ENCODE results near the gene PPFIA4.

The PPFIA4 gene

GRCh38 chr1:203103216-203103615 lies 76.9 kb downstream of the PPFIA4 start:
- DNase-seq (ENCODE audit: low spot score), result no peak

DNA sequence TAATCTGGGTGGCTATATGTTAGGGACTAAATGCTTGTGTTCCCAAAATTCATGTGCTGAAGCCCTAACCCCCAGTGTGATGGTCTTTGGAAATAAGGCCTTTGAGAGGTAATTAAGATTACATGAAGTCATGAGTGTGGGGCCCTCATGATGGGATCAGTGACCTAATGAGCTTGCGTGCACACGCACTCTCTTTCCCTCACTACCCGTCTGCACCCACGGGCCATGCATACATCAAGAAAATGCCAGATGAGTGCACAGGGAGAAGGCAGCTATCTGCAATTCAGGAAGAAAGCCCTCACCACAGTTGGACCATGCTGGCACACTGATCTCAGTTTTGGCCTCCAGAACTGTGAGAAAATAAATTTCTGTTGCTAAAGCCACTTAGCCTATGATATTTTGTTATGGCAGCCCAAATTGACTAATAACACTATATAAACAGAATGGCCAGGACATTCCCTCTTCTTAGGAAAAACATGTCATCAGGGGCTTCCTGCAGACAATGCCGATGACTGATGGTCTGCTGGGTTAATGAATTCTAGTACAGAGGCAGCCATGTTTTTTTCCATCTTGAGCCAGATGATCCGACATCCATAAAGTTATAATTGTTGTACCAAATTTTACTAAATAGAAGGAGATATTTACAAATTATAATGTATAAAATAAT lies 77.7 kb downstream of the PPFIA4 start:
- DNase-seq (ENCODE audit: low spot score), result no peak

DNA sequence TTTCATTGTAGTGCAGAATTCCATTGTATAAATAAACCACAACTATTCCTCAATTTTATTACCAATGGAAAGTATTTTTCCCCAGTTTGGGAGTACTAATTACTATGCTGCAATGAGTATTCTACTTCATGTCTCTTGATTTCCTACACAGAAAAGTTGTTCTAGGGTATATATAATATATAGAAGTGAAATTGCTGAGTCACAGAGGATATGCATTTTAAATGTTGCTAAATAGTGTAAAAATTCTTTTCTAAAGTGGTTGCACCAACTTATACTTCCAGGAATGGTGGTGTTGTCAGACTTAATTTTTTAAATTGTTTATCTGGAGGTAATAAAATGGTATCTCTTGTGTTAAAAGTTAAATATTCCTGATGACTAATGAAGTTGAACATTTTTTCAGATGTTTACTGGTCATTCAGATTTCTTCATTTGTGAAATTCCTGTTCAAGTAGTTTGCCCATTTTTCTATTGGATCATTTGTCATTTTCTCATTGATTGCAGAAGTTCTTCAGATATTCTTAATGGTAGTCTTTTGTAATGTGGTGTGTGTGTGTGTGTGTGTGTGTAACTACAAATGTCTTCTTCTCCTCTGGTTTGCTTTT lies 78.6 kb downstream of the PPFIA4 start:
- DNase-seq (ENCODE audit: low spot score), result no peak

DNA sequence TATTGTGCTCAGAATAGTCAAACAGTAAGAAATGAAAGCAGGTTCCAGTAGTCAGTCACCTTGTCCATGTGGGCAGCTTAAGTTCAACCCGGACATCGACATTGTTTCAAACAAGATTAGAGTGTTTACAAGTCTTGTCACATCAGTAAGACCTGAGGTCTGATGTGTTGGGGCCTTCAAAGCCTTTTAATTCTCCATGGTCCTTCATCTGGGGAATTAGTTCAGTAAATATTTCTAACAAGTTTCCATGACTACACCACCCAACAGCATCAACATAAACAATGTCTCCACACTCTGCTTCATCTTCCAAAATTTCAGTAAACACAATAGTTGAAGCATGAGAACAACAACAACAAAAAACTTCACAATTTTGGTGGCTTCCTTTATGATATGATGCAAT lies 86.2 kb downstream of the PPFIA4 start:
- DNase-seq (ENCODE audit: low spot score), result no peak

DNA sequence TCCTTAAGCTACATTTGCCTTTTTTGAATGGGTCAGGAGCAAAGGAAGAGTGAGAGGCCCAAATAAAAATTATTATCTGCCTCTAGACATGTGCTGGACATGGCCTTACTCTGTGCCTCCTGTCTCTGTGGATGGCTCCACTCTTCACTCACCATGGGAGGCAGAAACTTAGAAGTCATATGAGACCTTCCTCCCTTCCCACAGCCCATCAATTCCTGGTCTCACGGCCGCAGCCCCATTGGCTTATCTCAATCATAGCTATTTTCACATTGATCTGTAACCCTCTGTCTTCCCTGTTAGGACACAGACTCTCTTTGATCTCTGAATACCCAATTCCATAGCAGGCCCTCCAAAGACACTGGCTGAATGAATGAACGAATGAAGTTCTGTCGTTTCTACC lies 87.0 kb downstream of the PPFIA4 start:
- DNase-seq (ENCODE audit: low spot score), result no peak

DNA sequence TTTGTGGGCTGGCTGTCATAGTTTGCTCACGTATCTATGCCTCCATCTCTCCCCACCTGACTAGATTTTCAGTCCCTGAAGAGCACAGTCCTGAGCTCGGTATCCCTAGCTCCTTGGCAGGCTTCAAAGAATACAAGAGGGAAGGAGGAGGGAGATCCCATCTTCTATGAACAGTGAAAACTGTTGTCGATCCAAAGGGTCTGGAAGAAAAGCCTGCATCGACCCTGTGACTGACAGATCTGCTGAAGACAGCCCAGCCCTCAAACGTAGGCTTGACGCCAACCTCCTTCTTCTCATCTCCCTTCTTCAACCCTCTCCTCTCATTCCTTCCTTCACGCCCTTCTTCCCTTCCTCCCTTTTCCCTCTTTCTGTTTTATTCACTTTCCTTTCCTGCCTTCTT lies 87.9 kb downstream of the PPFIA4 start:
- DNase-seq (ENCODE audit: low spot score), result no peak

- no peak for DNase-seq (ENCODE audit: low spot score)
Observed at GRCh38 chr1:203116091-203116820, 90.0 kb downstream of the PPFIA4 start.

DNA sequence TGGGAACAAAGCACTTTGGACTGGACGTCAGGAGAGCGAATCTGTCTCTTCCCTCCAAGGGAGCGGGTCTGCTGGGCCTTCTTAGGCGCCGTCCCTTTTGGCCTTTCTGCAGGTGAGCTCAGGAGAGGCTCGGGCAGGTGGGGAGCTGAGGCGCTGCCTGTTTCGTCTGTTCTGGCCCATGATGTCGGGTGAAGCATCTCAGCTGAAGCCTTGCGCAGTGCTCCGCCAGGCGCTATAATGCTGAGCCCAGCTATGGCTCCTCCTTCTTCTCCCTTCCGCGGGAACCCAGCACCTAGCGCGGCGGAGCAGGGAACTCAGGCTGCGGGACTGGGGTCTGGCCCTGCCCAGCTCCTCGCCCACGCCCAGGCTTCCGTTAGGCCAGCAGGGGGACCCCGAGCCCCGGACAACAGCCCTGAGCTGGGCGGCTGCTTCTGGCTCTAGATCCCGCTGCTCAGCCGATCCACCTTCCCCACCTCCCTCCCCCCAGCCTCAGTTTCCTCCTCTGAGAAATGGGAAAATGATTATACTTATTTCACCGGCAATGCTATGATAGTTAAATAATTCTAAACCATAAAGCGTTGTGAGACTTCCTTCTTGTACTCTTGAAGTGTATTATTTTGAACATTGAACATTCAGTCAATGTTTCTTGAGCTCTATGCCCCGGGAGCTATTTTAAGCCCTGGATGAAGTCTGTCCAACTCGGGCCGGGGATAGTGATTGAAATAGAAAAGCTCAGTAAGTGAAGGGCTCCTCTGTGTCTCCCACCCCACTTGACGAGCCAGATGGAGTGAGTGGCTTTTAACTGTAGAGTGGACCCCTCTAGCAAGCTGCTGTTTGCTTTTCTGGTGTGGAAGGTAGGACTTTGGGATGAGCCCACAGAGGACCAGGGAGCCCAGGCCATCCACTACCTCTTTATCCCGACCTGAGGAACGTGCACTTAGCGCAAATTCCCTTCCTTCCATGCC lies 91.6 kb downstream of the PPFIA4 start:
- no peak for DNase-seq (ENCODE audit: low spot score)

- no peak for DNase-seq (ENCODE audit: low spot score)
Observed at GRCh38 chr1:203120325-203121153, 94.2 kb downstream of the PPFIA4 start.

GRCh38 chr1:203121186-203122015 lies 95.1 kb downstream of the PPFIA4 start:
- no peak for DNase-seq (ENCODE audit: low spot score)

GRCh38 chr1:203122159-203122558 lies 95.9 kb downstream of the PPFIA4 start:
- DNase-seq (ENCODE audit: low spot score), result no peak

- DNase-seq (ENCODE audit: low spot score), result no peak
Observed at GRCh38 chr1:203124011-203124410, 97.7 kb downstream of the PPFIA4 start.

- DNase-seq (ENCODE audit: low spot score), result no peak
Observed at GRCh38 chr1:203124546-203125317, 98.4 kb downstream of the PPFIA4 start.

DNA sequence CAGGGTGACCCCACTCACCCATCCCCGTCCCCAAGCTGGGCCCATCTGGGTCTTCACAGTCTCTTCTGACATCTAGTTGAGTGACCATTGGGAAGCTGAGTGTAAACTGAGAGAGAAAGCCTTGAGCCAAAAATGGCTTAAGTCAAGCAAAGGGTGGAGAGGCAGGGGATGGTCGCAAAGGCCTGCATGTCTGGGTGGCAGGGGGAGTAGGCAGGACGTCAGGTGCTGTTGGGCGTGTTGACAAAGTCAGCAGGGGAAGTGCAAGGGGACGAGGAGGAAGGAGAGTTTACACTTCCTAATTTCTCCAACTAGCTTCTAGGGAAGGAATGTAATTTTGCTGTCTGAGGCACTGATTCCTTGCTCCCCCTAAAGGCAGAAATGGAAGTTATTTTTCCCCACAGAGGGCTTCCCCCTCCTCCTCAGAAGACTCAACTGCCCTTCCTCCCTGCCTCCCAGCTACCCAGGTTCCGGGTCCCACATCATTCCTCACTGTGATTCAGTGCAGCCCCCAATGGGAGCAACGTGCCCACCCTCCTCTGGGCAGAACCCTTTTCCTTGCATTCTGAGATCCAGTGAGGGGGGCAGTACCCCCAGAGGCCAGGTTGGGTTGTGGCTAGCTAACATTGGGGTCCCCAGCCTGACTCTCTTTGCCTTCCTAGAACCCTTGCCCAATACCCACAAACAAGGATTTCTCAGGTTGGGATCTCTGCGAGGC lies 100.0 kb downstream of the PPFIA4 start:
- no peak for DNase-seq (ENCODE audit: low spot score)

DNA sequence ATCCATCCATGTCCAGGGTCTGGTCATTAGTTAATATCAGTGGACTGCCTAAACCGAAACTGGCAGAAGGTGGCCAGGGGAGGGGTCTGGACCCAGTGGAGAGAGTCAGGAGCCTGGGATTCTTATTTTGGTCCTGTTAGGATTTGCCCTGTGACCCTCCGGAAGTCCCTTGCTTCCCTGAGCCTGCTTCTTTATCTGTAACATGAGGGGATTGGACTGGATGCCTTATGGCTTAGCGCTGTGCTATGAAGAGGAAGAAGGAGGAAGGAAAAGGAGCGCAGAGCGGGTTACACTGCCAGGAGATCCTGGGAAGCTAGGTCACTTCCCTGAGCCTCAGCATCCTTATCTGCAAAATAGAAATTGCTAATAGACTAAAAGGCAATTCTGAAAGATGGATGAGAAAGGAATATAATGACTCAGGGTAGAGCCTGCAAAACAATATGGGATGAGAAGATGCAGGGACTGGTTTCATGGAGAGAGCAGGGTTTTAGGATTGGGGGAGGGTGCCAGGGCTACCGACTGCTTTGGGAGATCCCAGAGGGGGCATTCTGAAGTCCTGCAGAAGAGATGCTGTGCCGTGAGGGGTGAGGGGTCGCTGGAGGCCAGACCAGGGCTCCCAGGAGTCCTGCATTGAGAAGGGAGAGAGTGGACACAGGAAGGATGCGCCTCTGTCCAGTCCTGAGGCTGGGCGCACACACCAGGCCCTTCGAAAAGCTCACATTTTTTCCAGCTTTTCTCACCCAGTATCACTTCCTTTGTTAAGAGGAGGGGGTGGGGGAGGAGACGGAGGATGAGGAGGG lies 100.8 kb downstream of the PPFIA4 start:
- DNase-seq (ENCODE audit: low spot score), result no peak

DNA sequence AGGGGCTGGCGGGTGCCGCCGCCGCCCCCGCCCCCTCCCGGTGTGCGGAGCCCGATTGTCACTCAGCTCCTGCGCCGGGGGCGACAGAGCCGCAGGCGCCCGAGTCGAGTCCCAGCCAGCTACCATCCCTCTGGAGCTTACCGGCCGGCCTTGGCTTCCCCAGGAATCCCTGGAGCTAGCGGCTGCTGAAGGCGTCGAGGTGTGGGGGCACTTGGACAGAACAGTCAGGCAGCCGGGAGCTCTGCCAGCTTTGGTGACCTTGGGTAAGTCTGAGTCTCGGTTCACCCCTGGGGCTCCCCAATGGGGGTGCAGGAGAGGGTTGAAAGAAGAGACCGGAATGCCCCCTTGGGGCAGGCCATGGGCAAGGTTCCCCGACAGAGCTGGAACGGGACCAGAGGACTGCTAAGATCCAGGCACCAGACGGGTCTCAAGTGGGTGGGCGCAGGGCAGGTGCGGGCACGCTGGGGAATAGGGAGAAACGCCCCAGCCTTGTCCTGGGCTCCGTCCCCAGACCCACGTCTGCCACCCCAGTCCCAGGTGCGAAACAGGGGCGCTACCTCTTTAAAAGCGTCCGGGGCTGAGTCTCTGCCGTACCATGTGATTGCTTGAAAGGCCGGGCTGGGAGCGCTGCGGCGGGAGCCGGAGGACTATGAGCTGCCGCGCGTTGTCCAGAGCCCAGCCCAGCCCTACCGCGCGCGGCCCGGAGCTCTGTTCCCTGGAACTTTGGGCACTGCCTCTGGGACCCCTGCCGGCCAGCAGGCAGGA lies 101.6 kb downstream of the PPFIA4 start, which contains the start of gene ADORA1:
Gene ADORA1 (plus strand): TSS at position 61 of the 765 bp plus-strand sequence. CDS start 1,116 bp downstream, outside the sequence.
- DNase-seq (ENCODE audit: low spot score), result no peak

- DNase-seq (ENCODE audit: low spot score), result no peak
Observed at GRCh38 chr1:203128431-203128715, 102.1 kb downstream of the PPFIA4 start.
